HG03196 (cell line): Measurements from ENCODE around the gene PRKCE.

ENCODE experiments used
- ATAC-seq: cut with Tn5 transposase; IDR thresholded peaks from one replicate; pipeline ENCODE4 v1.9.1; 2021; ENCODE audit not compliant: unreplicated experiment

PRKCE gene

DNA sequence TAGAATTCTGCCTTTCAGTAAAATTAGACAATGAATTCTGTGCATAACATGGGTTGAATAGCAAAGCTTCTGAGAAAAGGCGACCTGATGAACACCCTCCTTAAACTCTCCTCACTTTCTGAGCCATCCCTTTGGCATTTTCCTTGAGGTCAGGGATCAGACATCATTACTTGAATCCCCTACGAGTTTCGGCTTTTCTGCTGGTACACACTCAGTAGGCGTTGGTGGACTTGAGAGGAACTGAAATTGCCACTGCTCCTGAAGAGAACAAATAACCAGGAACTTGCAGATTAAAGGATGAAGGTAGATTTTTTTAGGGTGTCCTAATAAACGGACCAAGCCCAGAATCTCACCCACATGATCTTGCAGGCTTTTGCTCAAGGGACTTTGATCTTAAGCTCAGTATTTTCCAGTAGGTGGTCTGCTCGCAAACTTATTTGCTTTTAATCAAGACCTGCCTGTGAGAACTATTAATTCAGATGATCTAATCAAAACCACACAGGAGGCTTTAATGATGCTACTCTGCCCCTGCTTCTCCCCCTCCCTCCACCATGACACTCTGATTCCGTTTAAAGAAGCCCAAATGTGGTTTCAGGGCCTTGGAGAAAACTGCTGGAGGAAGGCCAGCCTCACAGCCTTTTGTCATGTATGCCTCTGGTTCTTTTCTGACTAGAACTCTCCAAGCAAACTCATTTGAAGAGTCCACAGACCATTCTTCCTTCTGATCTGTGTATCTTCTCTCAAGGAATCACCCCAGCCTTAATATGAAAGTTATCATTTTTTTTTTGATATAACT, 124.9 kb downstream of the PRKCE start:
- no peak for ATAC-seq

DNA sequence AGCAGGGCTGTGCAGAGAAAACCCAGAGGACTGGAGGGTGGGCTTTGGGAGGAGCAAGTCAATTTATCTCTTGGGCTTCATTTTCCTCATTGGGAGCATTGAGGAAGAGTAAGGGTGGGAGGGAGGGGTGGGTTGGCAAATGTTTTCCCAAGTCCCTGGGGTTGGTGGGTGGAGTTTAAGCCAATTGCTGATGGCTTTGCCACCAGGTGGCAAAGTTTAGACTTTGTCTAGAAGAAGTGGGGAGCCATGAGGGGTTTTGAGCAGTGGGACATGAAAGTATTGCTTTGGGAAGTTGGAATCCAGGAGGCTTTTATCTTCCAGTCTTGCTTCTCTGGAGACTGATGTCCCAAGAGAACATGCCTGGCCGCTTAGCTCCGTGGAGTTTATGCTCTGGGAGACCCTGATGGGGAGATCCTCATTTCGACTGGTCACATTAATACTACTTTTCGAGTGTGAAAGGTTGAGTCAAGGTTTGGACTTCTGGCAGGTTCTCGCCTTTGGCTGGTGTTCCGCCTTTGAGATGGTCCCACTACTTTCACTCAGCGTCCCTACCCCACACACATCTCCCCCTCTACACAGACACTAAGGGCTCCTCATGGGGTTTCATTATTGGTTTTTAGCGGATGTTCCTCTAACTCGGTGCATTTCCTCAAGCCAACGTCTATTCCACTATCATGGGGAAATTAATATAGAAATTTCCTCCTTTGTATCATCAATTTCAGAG, 126.7 kb downstream of the PRKCE start:
- no peak for ATAC-seq

DNA sequence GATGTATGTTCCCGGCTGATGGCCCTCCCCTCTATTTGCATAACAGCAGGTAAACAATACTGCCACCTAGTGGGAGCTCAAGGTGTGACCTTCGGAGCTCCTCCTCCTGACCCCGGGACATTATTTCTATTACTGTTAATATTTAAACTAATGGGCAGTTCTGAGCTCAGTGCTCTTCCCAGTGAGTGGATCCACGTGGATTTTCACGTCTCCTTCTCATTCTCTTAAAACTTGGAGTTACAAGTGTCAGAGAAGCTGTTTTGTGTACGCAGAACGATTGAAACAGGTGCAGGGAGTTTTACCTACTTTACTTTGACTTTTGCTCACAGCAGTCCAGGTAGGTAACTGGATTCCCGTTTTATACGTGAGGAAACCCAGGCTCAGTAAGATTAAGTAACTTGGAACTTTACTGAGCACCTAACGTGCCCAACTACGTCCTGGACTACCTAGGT, 127.3 kb downstream of the PRKCE start:
- ATAC-seq: no peak

DNA sequence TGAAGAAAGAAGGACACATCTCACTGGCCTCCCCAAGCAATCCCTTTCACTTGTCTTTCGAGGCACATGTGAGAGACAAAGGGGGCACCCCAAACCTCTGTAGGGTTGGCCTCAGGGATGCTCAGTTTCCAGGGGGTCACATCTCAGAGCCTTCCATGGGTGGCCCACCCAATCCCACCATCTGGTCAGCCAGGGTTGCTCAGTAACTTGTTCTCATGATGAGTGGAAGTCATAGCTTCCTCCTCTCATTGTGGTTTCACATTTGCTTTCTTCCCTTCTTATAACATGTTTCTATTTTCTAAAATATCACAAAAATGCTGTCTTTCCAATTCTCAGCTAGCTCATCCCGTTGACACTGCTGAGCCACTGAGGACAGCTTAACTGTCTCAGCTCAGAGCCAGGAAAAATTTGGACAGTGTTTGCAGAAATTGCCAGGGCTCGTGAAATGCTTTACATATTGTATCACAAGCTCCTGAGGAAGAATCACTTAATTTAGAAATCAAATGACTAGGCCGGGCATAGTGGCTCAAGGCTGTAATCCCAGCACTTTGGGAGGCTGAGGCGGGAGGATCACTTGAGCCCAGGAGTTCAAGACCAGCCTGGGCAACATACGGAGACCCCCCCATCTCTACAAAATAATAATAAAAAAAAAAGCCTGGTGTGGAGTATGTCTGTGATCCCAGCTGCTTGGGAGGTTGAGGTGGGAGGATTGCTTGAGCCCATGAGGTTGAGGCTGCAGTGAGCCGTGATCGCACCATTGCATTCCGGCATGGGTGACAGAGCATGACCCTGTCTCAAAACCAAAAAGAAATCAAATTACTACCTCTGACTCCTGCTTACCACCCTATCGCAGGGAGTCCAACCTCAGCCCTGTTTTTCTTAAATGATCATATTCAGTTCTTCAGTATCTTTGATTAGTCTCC, 129.3 kb downstream of the PRKCE start:
- ATAC-seq: no peak

DNA sequence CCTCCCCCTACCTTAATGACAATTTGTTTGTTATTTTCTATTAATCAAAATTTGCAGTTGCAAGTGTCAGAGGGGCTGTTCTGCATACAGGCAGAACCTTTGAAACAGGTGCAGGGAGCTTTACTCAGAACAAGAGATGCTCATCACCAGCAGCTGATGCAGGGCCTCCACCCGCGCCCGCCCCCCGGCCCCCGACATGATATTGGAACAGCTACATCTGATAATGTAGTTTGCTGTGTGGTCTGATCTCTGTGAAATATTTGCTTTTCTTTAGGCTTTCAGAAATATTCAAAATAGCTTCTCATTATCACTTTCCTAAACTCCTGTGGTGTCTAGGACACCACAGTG, 130.0 kb downstream of the PRKCE start:
- ATAC-seq: no peak

DNA sequence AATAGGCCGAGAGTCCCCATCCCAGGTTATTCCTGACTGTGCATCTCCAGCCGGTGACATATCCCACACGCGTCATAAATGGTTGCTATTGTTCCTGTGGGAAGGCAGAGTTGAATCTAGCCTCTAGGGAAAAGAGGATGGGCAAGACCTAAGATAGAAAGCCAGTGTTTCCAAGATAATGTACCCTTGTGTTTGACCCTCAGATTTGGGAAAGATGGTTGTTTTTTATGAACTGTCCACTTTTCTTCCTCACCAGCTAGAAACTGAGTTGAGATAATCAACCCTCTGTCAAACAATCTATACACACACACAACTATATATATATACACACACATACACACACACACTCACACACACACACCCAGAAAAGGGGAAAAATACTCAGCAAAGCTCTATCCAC, 131.0 kb downstream of the PRKCE start:
- ATAC-seq: no peak

DNA sequence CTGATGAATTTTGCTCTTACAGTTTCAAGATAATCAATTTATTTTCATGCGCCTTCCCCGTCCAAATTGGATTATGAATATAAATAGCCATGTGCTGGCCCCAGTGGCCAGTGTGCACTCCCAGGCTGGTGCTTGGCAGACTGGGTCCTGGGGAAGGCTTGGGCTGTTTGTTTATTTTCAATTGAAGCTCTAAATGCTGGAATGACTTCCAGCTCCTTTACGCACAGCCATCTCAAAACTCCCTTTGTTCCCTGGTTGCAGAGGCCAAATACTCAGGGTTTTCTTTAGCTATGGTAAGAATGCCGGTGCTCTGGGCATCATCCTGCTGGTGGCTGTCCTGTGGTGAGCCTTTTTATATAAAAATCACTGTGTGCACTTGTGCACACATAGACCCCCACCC, 131.5 kb downstream of the PRKCE start:
- ATAC-seq: no peak

DNA sequence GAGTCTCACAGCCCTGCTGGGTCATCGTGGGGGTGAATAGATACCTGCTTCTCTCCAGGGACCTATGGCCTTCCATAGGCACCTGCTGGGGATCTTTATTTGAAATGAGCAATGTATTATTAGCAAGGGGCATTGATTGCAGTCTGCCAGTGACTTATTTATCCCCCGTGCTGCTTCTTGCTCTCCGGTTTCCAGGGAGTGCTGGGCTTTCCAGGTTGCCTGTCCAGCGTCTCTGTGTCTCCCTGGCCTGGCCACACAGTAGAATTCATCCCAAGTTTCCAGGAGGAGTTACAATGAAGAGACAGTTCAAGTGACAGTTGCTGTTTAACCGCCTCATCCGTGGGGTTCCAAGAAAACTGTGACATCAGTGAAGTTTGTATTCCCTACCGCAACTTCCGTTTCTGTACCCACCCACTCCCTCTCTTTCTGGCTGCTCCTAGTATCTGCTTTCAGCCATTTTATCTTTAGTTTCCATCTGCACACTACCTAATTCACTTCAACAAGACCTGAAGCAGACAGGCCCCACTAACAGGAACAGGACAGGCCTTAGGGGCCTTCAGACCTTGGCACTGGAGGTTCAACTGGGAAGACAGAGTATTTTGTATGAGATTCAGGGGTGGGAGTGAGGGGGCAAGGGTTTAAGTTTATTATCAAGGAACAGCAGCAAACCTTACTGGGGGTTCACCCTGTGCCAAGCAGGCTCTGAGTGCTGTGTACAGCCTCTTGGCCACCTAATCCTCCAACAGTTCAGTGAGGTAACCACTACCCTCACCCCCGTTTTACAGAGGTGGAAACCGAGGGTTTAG, 134.8 kb downstream of the PRKCE start:
- ATAC-seq: no peak

DNA sequence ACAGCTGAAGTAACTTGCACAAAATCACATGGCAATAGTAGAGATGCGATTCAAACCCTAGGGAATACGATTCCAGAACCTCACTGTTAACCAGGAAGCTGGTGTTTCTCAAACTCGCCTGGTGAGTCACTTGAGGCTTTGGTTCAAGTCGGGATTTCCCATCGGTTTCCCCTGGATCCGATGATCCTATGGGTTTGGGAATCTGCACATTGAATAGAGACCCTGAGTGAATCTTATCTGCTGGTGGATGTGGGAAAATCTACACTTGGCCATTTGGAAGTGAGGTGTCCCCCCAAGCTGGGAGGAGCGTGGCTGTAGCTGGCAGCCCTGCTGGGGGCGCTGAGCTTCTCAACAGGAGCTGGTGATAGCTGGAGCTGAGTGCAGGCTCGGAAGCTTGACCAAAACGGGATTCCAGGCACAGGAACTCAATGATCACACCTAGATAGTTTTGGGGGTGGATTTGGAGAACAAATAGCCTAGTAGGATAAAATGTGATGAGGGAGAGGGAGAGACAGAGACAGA, 135.4 kb downstream of the PRKCE start:
- no peak for ATAC-seq

DNA sequence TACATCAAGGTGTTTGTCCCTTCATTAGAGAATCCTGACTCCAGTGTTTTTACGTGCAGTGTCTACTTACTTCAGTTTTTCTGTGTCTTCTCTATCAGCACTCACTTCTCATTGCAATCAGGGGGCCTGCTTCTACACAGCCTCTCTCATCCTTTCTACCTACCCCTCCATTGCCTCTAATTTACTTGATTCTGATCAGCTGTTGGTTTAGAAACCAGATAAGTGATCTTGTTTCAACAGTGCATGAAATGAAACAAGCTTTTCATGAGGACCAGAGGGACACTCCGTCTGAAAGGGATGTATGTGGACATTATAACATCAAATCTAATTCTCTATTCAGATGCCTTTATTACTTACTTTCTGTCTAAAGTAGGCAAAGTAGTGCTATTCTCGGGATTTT, 136.9 kb downstream of the PRKCE start:
- ATAC-seq: no peak

DNA sequence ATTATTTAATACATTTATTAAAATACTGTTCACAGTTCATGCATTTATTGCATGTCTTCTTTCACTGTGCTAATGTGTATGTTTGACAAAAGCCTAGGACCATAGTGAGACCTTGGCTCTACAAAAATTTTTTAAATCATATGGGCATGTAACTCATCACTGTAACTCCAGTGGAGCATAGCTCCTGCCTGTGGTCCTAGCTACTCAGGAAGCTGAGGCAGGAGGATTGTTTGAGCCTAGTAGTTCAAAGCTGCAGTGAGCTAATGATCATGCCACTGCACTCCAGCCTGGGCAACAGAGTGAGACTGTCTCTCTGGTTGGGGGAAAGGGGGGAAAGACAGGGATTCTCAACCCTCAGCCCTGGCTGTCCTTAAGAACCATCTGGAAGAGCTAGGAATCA, 137.8 kb downstream of the PRKCE start:
- ATAC-seq: no peak

DNA sequence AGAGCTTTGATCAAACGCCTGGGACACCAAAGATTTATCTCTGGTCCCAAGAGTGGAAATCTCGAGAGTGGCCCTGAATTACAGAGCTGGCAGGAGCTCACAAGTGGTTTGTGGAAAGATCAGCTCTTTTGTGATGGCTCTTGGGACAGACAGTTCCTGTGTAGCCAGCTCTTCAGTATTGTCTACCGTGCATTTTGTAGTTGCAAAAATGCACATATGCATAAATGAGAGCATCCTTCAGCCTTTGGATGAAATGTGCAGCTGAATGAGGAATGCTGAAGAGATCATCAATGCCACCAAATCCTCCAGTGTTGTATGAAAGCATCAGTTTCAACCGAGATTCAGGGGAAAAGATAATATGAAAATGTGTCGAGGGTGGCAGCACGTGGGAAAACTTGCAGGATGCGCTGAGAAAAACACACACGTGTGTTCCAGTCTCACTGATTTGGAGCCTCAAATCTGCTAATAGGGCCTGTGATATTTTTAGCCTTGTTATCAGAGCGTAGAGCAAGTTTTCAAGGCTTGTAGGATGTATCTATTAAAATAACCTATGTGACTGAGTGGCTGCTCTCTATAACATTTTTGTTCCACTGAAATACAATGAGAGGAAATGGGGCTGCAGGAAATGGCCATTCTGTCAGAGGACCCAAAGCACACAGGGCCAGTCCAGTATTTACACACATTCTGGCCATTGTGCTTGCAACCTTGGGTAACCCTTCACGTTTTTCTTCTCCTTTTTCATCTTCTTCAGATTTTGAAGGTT, 138.7 kb downstream of the PRKCE start:
- ATAC-seq: no peak

DNA sequence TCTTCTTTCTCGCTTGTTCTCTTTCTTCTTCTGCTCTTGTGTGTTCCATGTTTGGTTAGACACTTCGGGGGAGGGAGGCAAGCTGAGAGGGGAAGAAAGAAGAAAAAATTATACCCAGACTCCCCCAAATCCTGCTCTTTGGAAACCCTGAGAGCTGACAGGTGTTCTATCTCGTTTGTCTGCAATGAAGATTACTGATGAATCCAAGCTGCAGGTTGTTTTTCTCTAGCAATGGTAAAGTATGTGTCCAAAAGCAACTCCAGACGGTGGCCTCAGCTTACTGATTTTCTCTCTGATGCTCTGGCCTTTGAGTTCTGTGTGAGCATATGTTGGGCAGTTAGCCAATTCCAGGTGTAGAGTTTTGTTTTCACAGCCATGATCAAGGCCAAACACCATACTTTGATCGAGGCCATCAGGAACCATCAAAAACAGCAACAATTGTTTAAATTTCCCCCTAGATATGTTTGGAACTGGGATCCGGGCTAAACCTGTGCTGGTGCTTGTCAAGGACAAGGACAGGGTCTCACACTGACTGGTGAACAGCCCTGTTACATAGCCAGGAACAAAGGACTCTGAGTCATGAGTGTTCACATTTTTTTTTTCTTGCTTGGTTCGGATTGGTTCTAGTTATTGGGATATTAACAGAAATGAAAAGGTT, 142.0 kb downstream of the PRKCE start:
- ATAC-seq: no peak

DNA sequence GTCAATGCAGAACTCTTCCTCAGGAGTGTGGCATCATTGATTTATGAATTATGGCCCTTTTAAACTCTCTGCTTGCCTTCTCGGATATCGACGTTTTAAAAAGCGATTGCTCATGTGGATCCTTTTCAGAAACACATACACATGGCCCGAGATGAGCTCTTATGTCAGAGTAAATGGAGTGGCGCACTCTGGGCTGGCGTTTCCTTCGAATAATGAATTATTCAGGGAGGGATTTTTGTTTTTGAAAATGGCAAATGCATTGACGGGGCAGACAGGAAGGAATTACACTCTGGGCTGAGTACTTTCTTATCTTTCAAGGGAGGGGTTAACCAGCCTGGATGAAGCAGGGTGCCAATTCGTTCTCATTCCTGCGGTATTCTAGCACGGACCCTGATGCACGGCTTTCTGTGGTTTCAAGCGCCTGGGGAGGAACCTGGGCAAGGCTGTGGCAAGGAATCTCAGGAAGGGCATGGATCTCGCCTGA, 142.7 kb downstream of the PRKCE start:
- ATAC-seq: no peak

DNA sequence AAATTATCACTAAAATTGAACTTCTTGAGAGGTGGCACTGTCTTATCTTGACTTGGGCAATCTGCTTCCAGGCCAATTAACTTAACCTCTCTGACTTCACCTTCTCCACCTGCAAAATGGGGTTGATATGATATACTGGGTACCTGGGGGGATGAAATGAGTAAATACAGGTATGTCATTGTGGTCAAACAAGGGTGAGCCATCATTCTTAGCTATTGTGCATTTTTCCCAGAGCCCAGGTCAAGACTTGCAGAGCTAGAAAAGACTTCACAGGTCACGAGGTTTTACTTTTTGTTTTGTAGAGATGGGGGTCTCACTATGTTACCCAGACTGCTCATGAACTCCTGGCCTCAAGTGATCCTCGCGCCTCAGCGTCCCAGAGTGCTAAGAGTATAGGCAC, 145.0 kb downstream of the PRKCE start:
- ATAC-seq: no peak

DNA sequence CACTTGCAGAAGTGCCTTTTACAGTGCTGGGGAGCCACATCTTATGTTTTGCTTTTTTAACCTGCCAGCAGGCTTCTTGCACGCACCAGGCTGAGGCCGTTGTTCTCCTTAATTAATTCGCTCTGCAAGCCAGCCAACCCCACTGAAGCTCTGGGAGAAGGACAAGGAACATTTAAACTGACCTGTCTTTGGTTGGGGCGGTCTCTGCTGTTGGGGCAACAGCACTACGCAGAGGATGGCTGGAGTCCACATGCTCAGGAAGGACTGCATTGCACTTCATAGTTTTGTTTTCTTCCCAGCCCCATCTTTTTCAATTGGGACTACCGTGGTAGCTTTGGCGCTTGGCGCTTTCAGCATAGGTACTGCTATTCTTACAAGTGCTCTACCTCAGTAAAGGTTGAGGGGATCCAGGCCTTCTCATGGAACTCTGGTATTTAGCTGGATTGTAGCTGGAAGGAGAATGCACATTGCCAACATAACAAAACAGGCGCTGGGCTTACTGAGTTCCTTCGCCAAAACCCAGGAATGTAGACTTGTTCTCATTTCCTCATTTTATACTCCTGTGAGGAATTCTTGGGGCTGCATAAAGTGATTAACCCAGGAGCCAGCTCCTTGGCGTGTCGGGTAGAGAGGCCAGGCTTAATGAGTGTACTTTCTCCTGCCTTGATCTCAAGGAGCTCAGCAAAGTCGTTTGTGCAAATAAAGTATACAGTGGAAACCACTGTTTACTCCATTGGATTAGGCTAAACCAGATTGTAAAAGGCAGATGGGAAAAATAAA, 146.2 kb downstream of the PRKCE start:
- no peak for ATAC-seq

DNA sequence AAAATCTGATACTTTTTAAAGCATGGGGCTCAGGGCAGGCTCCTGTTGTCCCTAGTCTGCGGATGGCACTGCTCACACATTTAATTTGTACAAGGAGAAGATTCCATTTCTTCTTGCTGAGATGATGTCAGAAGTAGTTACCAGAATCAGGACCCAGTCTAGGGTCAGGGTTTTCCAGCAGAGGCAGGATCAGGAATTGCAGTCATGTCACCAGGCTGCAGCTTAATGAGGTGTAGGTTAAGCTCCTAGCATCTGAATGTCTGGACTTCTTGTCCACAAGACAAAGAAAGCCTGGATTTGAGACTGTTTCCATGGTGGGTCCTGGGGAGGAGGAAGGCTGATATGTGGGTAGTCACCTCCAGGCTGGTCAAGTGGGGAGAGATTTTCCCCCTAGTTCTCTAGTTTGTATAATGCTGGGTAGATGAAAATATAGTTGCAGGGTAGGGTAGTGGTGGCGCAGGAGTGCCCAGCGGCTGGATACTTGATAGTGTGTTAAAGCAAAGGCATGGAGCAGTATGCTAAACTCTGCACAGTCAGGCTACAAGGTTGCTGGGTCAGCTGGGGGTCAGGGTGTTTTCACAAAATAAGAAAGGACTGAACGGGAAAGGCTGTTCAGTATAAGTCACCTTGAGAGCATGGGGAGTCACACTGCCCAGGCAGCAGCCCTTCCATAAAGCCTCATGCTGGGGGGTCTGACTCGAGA, 148.4 kb downstream of the PRKCE start:
- ATAC-seq: no peak
